ENCODE results near the gene ZNF217. TPM values are rescaled to one million over a fixed set of nuclear protein-coding genes. Genes with fewer than 3 reads are reported as not detected.

The ZNF217 gene
- total RNA-seq, 1 donor from 2014 or later: 39.5 TPM

- no peaks in the 10 kb centered on the region for H3K9me3 Mint-ChIP-seq
- no peak overlapping the region for H3K27ac Mint-ChIP-seq
- peaks cover 24% of the 10 kb centered on the region for H3K4me1 Mint-ChIP-seq
- H3K4me3 Mint-ChIP-seq: no peak overlapping the region
- no peak for TF ChIP-seq CTCF (IDR thresholded peaks at IDR 0.05; ENCODE audit: unreplicated experiment)
- H3K36me3 Mint-ChIP-seq: peaks cover 49% of the 10 kb centered on the region
- DNase-seq (ENCODE audit: low spot score in 2 of 2, unreplicated experiment in 2 of 2): peak in 1 of 2 experiments; percentile 9
- H3K27me3 Mint-ChIP-seq (ENCODE audit: low read depth): no peaks in the 10 kb centered on the region
Measured at GRCh38 chr20:53576586-53577318, 16.9 kb downstream of the ZNF217 start.

GRCh38 chr20:53576195-53576580 is 17.5 kb downstream of the ZNF217 start:
- Mint-ChIP-seq H3K4me3 (no peak overlapping the region), H3K4me1 (peaks cover 24% of the 10 kb centered on the region), H3K27me3 (ENCODE audit: low read depth) (no peaks in the 10 kb centered on the region), H3K27ac (no peak overlapping the region), H3K9me3 (no peaks in the 10 kb centered on the region), H3K36me3 (peaks cover 54% of the 10 kb centered on the region)
- no peak for TF ChIP-seq CTCF (IDR thresholded peaks at IDR 0.05; ENCODE audit: unreplicated experiment)
- peak in 1 of 2 experiments; percentile 24 for DNase-seq (ENCODE audit: low spot score in 2 of 2, unreplicated experiment in 2 of 2)

- peaks cover 24% of the 10 kb centered on the region for H3K4me1 Mint-ChIP-seq
- H3K36me3 Mint-ChIP-seq: peaks cover 57% of the 10 kb centered on the region
- H3K27me3 Mint-ChIP-seq (ENCODE audit: low read depth): no peaks in the 10 kb centered on the region
- TF ChIP-seq CTCF (IDR thresholded peaks at IDR 0.05; ENCODE audit: unreplicated experiment): no peak
- no peak overlapping the region for H3K4me3 Mint-ChIP-seq
- H3K9me3 Mint-ChIP-seq: no peaks in the 10 kb centered on the region
- DNase-seq (ENCODE audit: low spot score in 2 of 2, unreplicated experiment in 2 of 2): peak in 1 of 2 experiments; percentile 20
- no peak overlapping the region for H3K27ac Mint-ChIP-seq
Measured at GRCh38 chr20:53575481-53576194, 18.0 kb downstream of the ZNF217 start.

GRCh38 chr20:53574819-53575218 is 18.8 kb downstream of the ZNF217 start:
- Mint-ChIP-seq H3K36me3 (peaks cover 58% of the 10 kb centered on the region), H3K9me3 (no peaks in the 10 kb centered on the region), H3K4me1 (peaks cover 16% of the 10 kb centered on the region), H3K27me3 (ENCODE audit: low read depth) (no peaks in the 10 kb centered on the region), H3K27ac (no peak overlapping the region), H3K4me3 (no peak overlapping the region)
- DNase-seq (ENCODE audit: low spot score in 2 of 2, unreplicated experiment in 2 of 2): peak in 1 of 2 experiments; percentile 1
- no peak for TF ChIP-seq CTCF (IDR thresholded peaks at IDR 0.05; ENCODE audit: unreplicated experiment)

GRCh38 chr20:53574259-53574789 is 19.3 kb downstream of the ZNF217 start:
- H3K27ac Mint-ChIP-seq: no peak overlapping the region
- peak in 1 of 2 experiments; percentile 2 for DNase-seq (ENCODE audit: low spot score in 2 of 2, unreplicated experiment in 2 of 2)

More at GRCh38 chr20:53574259-53574789, 19.3 kb downstream of the ZNF217 start:
- H3K4me3 Mint-ChIP-seq: no peak overlapping the region
- no peaks in the 10 kb centered on the region for H3K27me3 Mint-ChIP-seq (ENCODE audit: low read depth)
- peaks cover 61% of the 10 kb centered on the region for H3K36me3 Mint-ChIP-seq
- peaks cover 11% of the 10 kb centered on the region for H3K4me1 Mint-ChIP-seq
- TF ChIP-seq CTCF (IDR thresholded peaks at IDR 0.05; ENCODE audit: unreplicated experiment): no peak
- H3K9me3 Mint-ChIP-seq: no peaks in the 10 kb centered on the region
